HFFc6 (cell line): ENCODE data around the gene PPP1R3C. TPM values are rescaled to one million over a fixed set of nuclear protein-coding genes. Genes with fewer than 3 reads are reported as not detected.

Experiments used
- DNase-seq: peaks from one replicate; pipeline ENCODE4 v3.0.0-alpha.2; 2018
- H3K27ac Mint-ChIP-seq: 2 replicates; pipeline ENCODE4 v1.8.0; 2020; ENCODE audit warnings: mild to moderate bottlenecking, mixed read lengths
- H3K27me3 Mint-ChIP-seq: 2 replicates; pipeline ENCODE4 v1.8.0; 2021; ENCODE audit warnings: mild to moderate bottlenecking, moderate library complexity, mixed read lengths; ENCODE audit not compliant: insufficient read depth
- H3K36me3 Mint-ChIP-seq: 2 replicates; pipeline ENCODE4 v1.8.0; 2021; ENCODE audit warnings: low read depth, mixed read lengths
- H3K4me1 Mint-ChIP-seq: 2 replicates; pipeline ENCODE4 v1.8.0; 2020; ENCODE audit warnings: low read depth, mixed read lengths
- H3K4me3 Mint-ChIP-seq: 2 replicates; pipeline ENCODE4 v1.8.0; 2020; ENCODE audit warnings: mild to moderate bottlenecking, moderate library complexity, mixed read lengths
- H3K9me3 Mint-ChIP-seq: 2 replicates; pipeline ENCODE4 v1.8.0; 2020; ENCODE audit warnings: mild to moderate bottlenecking, mixed read lengths
- CTCF ChIP-seq: fragments of 200-600 bp; sonication (generic); IDR thresholded peaks from 2 replicates; pipeline ENCODE4 v1.5.0; 2021; ENCODE audit warnings: antibody characterized with exemption, mild to moderate bottlenecking
- total RNA-seq, 6 experiments: library from RNA; stranded (reverse); fragmentation: NEBNext Ultra II Directional; extraction: Animal tissue kit (Norgen Biotek cat#: 25700); gene quantifications; 2 replicates in 1 of 6; 3 replicates in 5 of 6; pipeline ENCODE4 v1.2.3, GENCODE V29; 2021

The PPP1R3C gene
- total RNA-seq, 6 experiments from 2014 or later = 33.7 to 66.0 (median 39.9) TPM

GRCh38 chr10:91653219-91653870 lies 20.5 kb upstream of the PPP1R3C start:
- peak overlapping the region; percentile 79 for H3K27ac Mint-ChIP-seq

GRCh38 chr10:91652364-91652763 lies 19.5 kb upstream of the PPP1R3C start:
- no peak for TF ChIP-seq CTCF
- Mint-ChIP-seq H3K27ac (peak overlapping the region; percentile 79), H3K4me1 (peaks cover 32% of the 10 kb centered on the region), H3K4me3 (peak overlapping the region; percentile 61), H3K27me3 (no peaks in the 10 kb centered on the region; the same call in 1 of the 2 replicates), H3K9me3 (peaks cover 4% of the 10 kb centered on the region; the same call in 1 of the 2 replicates), H3K36me3 (peaks cover 15% of the 10 kb centered on the region; the same call in 1 of the 2 replicates)
- peak; percentile 98 for DNase-seq

More at GRCh38 chr10:91653219-91653870, 20.5 kb upstream of the PPP1R3C start:
- peaks cover 4% of the 10 kb centered on the region; the same call in 1 of the 2 replicates for H3K9me3 Mint-ChIP-seq
- peak; percentile 83 for DNase-seq
- peak overlapping the region; percentile 61 for H3K4me3 Mint-ChIP-seq
- H3K27me3 Mint-ChIP-seq = no peaks in the 10 kb centered on the region; the same call in 1 of the 2 replicates
- TF ChIP-seq CTCF = no peak
- H3K36me3 Mint-ChIP-seq = peaks cover 5% of the 10 kb centered on the region; the same call in 1 of the 2 replicates
- H3K4me1 Mint-ChIP-seq = peaks cover 32% of the 10 kb centered on the region

- DNase-seq = no peak
- TF ChIP-seq CTCF = peak; percentile 70
- Mint-ChIP-seq H3K27ac (peak overlapping the region; percentile 12), H3K36me3 (peaks cover 21% of the 10 kb centered on the region), H3K4me3 (no peak overlapping the region), H3K9me3 (peaks cover 9% of the 10 kb centered on the region), H3K4me1 (peaks cover 45% of the 10 kb centered on the region), H3K27me3 (no peaks in the 10 kb centered on the region; the same call in 1 of the 2 replicates)
These were observed 10.8 kb upstream of the PPP1R3C start for GRCh38 chr10:91643700-91644099.

- Mint-ChIP-seq H3K4me3 (no peak overlapping the region), H3K27ac (peak overlapping the region; percentile 47), H3K9me3 (peaks cover 9% of the 10 kb centered on the region), H3K27me3 (no peaks in the 10 kb centered on the region; the same call in 1 of the 2 replicates), H3K36me3 (peaks cover 17% of the 10 kb centered on the region), H3K4me1 (peaks cover 45% of the 10 kb centered on the region)
- no peak for TF ChIP-seq CTCF
- peak; percentile 44 for DNase-seq
These were observed 10.2 kb upstream of the PPP1R3C start for GRCh38 chr10:91642831-91643692.

- peaks cover under 1% of the 10 kb centered on the region for H3K9me3 Mint-ChIP-seq
- no peak for DNase-seq
- peaks cover 5% of the 10 kb centered on the region for H3K36me3 Mint-ChIP-seq
- TF ChIP-seq CTCF = no peak
- H3K27me3 Mint-ChIP-seq = peaks cover 1% of the 10 kb centered on the region; the same call in 1 of the 2 replicates
- no peak overlapping the region for H3K4me3 Mint-ChIP-seq
- no peak overlapping the region for H3K27ac Mint-ChIP-seq
- peaks cover 49% of the 10 kb centered on the region for H3K4me1 Mint-ChIP-seq
These were observed 4.0 kb upstream of the PPP1R3C start for GRCh38 chr10:91636892-91637291.
